ENCODE data around the gene ZSWIM3. TPM values are rescaled to one million over a fixed set of nuclear protein-coding genes. Genes with fewer than 3 reads are reported as not detected.

ZSWIM3 gene
- total RNA-seq = 16.2 TPM

GRCh38 chr20:45857114-45857881 is at the start of gene ZSWIM3, which contains the start of gene ACOT8:
ZSWIM3 (plus strand) TSS chr20:45857614; CDS start chr20:45857826, 212 bp downstream.
ACOT8 (minus strand) TSS chr20:45857392; CDS start chr20:45857315, 77 bp downstream.

GRCh38 chr20:45812157-45813005 is 45.0 kb upstream of the ZSWIM3 start, which contains the start of gene UBE2C:
UBE2C (plus strand) TSS chr20:45812644; CDS start chr20:45812696, 52 bp downstream.

GRCh38 chr20:45827030-45827652 is 30.3 kb upstream of the ZSWIM3 start, which contains the start of gene TNNC2:
TNNC2 (minus strand) TSS chr20:45827312; CDS start chr20:45827248, 64 bp downstream.

GRCh38 chr20:45833030-45833882 is 24.2 kb upstream of the ZSWIM3 start, which contains the start of gene SNX21:
SNX21 (plus strand) TSS chr20:45833799; CDS start chr20:45833920, 121 bp downstream.

GRCh38 chr20:45880988-45881788 is 23.8 kb downstream of the ZSWIM3 start, which contains the start of gene ZSWIM1:
ZSWIM1 (plus strand) TSS chr20:45881227; CDS start chr20:45882593, 1,366 bp downstream.

GRCh38 chr20:45887346-45887715 is 29.9 kb downstream of the ZSWIM3 start, which contains the start of gene SPATA25:
SPATA25 (minus strand) TSS chr20:45887622; CDS start chr20:45887590, 32 bp downstream.

GRCh38 chr20:45890985-45891983 is 33.9 kb downstream of the ZSWIM3 start, which contains the start of the genes CTSA and NEURL2:
CTSA (plus strand) TSS chr20:45891335; CDS start chr20:45891569, 234 bp downstream.
NEURL2 (minus strand) TSS chr20:45891208; CDS start chr20:45890991, 217 bp downstream.

GRCh38 chr20:45911486-45912343 is 54.3 kb downstream of the ZSWIM3 start, which contains the start of gene PLTP:
PLTP (minus strand) TSS chr20:45912155; CDS start chr20:45911452, 703 bp downstream.

Other genes with a start within 250 kb of the ZSWIM3 start
- gene WFDC10A, start 227.9 kb upstream of the ZSWIM3 start, total RNA-seq = not detected
- gene WFDC9, start 226.3 kb upstream of the ZSWIM3 start, total RNA-seq = not detected
- not detected for gene WFDC11, start 187.4 kb upstream of the ZSWIM3 start, total RNA-seq
- gene WFDC13, start 155.6 kb upstream of the ZSWIM3 start, total RNA-seq = not detected
- not detected for gene WFDC10B, start 152.6 kb upstream of the ZSWIM3 start, total RNA-seq
- not detected for gene SPINT4, start 135.3 kb upstream of the ZSWIM3 start, total RNA-seq
- gene WFDC3, start 65.7 kb upstream of the ZSWIM3 start, total RNA-seq = not detected
- gene DNTTIP1, start 65.7 kb upstream of the ZSWIM3 start, total RNA-seq = 17.8 TPM
- 15.3 TPM for gene UBE2C, start 45.0 kb upstream of the ZSWIM3 start, total RNA-seq
- 93.6 TPM for gene TNNC2, start 30.3 kb upstream of the ZSWIM3 start, total RNA-seq
- gene SNX21, start 23.8 kb upstream of the ZSWIM3 start, total RNA-seq = 86.1 TPM
- 36.1 TPM for gene ACOT8, start 222 bp upstream of the ZSWIM3 start, total RNA-seq
- 9.4 TPM for gene ZSWIM1, start 23.6 kb downstream of the ZSWIM3 start, total RNA-seq
- gene SPATA25, start 30.0 kb downstream of the ZSWIM3 start, total RNA-seq = 7.6 TPM
- gene NEURL2, start 33.6 kb downstream of the ZSWIM3 start, total RNA-seq = 12.8 TPM
- gene CTSA, start 33.7 kb downstream of the ZSWIM3 start, total RNA-seq = 50.5 TPM
- 58.0 TPM for gene PLTP, start 54.5 kb downstream of the ZSWIM3 start, total RNA-seq
- gene PCIF1, start 77.1 kb downstream of the ZSWIM3 start, total RNA-seq = 41.5 TPM
- gene ZNF335, start 114.6 kb downstream of the ZSWIM3 start, total RNA-seq = 21.8 TPM
- gene MMP9, start 151.3 kb downstream of the ZSWIM3 start, total RNA-seq = 2.5 TPM
- 31.2 TPM for gene SLC12A5, start 171.6 kb downstream of the ZSWIM3 start, total RNA-seq
- gene NCOA5, start 232.3 kb downstream of the ZSWIM3 start, total RNA-seq = 51.7 TPM